Glutamatergic neuron (in vitro differentiated cells): ENCODE data around the gene CD300A. TPM values are rescaled to one million over a fixed set of nuclear protein-coding genes. Genes with fewer than 3 reads are reported as not detected.

Source experiments
- DNase-seq: peaks from one replicate; pipeline ENCODE4 v3.0.0; 2022
- H3K27ac Mint-ChIP-seq: one replicate; pipeline ENCODE4 v1.8.0; 2020; ENCODE audit warnings: mild to moderate bottlenecking, mixed read lengths, inconsistent platforms; ENCODE audit not compliant: unreplicated experiment
- H3K27me3 Mint-ChIP-seq: one replicate; pipeline ENCODE4 v1.8.0; 2020; ENCODE audit warnings: mild to moderate bottlenecking, moderate library complexity, mixed read lengths, inconsistent platforms; ENCODE audit not compliant: unreplicated experiment
- H3K36me3 Mint-ChIP-seq: one replicate; pipeline ENCODE4 v1.8.0; 2020; ENCODE audit warnings: mild to moderate bottlenecking, mixed read lengths, inconsistent platforms; ENCODE audit not compliant: unreplicated experiment
- H3K4me1 Mint-ChIP-seq: one replicate; pipeline ENCODE4 v1.8.0; 2020; ENCODE audit warnings: mild to moderate bottlenecking, low read depth, mixed read lengths, inconsistent platforms; ENCODE audit not compliant: unreplicated experiment
- H3K4me3 Mint-ChIP-seq: one replicate; pipeline ENCODE4 v1.8.0; 2020; ENCODE audit warnings: mild to moderate bottlenecking, mixed read lengths, inconsistent platforms; ENCODE audit not compliant: unreplicated experiment
- H3K9me3 Mint-ChIP-seq: one replicate; pipeline ENCODE4 v1.8.0; 2020; ENCODE audit warnings: mild to moderate bottlenecking, moderate library complexity, mixed read lengths, inconsistent platforms; ENCODE audit not compliant: unreplicated experiment
- total RNA-seq: library from RNA; stranded (reverse); fragmentation: NEBNext Ultra II Directional; extraction: Animal tissue kit (Norgen Biotek cat#: 25700); gene quantifications from one replicate; pipeline ENCODE4 v1.2.1, GENCODE V29; 2021; ENCODE audit not compliant: unreplicated experiment
- TF ChIP-seq, protein P1 (sequence below): fragments of 200-600 bp; sonication (generic); IDR thresholded peaks from one replicate; pipeline ENCODE4 v1.5.0; 2021; ENCODE audit not compliant: partially characterized antibody, unreplicated experiment

Gene CD300A
- total RNA-seq, 1 donor from 2014 or later: 0.25 TPM

DNA sequence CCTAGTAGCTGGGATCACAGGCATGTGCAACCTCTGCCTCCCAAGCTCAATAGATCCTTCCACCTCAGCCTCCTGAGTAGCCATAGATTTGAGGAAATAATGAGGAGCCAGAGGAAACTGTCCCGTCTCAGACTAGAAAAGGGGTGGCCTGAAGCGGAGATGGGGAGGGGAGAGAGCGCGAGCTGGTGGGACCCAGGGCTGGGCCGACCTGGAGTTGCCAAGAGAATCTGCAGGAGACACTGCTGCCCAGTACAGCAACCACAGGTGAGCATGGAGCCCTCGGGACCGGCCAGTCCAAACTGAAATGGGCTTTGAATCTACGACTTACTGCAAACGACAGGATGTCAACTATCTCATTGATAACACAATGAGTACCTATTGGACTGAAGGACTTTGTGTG lies 24.3 kb downstream of the CD300A start:
- Mint-ChIP-seq H3K9me3 (no peaks in the 10 kb centered on the region), H3K27ac (no peak overlapping the region), H3K27me3 (peaks cover 5% of the 10 kb centered on the region), H3K4me1 (peaks cover 4% of the 10 kb centered on the region), H3K36me3 (peaks cover 16% of the 10 kb centered on the region), H3K4me3 (no peak overlapping the region)
- TF ChIP-seq, protein P1, sequence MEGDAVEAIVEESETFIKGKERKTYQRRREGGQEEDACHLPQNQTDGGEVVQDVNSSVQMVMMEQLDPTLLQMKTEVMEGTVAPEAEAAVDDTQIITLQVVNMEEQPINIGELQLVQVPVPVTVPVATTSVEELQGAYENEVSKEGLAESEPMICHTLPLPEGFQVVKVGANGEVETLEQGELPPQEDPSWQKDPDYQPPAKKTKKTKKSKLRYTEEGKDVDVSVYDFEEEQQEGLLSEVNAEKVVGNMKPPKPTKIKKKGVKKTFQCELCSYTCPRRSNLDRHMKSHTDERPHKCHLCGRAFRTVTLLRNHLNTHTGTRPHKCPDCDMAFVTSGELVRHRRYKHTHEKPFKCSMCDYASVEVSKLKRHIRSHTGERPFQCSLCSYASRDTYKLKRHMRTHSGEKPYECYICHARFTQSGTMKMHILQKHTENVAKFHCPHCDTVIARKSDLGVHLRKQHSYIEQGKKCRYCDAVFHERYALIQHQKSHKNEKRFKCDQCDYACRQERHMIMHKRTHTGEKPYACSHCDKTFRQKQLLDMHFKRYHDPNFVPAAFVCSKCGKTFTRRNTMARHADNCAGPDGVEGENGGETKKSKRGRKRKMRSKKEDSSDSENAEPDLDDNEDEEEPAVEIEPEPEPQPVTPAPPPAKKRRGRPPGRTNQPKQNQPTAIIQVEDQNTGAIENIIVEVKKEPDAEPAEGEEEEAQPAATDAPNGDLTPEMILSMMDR: no peak
- DNase-seq: no peak

DNA sequence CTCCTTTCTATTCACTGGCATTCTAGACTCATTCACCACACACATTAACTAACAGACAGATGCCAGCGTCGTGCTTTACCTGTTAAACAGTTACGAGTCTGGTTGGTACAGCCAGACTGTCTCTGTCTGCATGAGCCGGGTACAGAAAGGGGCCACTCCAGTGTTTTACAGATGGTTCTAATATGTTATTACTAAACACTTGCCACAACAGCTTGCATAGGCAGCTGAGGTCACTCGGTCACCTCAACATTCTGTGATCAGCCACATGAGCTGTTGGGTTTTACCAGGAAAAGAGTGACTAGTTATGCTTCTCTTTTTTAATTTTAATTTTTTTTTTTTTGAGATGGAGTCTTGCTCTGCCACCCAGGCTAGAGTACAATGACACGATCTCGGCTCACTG lies 25.2 kb downstream of the CD300A start:
- H3K27ac Mint-ChIP-seq: no peak overlapping the region
- H3K36me3 Mint-ChIP-seq: peaks cover 16% of the 10 kb centered on the region
- TF ChIP-seq, protein P1: no peak
- peaks cover 4% of the 10 kb centered on the region for H3K27me3 Mint-ChIP-seq
- H3K4me1 Mint-ChIP-seq: peaks cover 4% of the 10 kb centered on the region
- H3K4me3 Mint-ChIP-seq: no peak overlapping the region
- no peak for DNase-seq
- H3K9me3 Mint-ChIP-seq: no peaks in the 10 kb centered on the region

DNA sequence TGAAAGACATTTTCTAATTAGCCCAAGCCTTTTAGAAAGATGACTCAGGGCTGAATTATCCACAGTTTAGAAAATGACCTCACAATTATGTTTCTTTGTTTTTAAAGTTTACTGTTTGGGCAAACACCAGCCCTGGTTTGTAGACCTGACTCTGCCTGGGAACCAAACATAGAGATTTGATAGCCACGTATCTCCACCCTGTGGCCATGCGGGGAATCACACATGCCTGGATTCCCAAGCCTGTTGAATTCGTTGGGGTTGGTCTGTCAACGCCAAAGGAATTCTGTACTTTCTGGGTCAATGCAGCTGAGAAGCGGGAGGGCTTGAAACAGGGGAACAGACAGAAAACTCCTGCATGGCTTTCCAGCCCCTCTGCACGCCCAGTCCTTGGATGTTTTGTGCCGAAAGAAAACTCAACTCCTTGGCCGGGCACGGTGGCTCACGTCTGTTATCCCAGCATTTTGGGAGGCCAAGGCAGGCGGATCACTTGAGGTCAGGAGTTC lies 26.9 kb downstream of the CD300A start:
- Mint-ChIP-seq H3K4me1 (peaks cover 4% of the 10 kb centered on the region), H3K9me3 (no peaks in the 10 kb centered on the region), H3K36me3 (peaks cover 9% of the 10 kb centered on the region), H3K4me3 (no peak overlapping the region), H3K27me3 (peaks cover 4% of the 10 kb centered on the region), H3K27ac (no peak overlapping the region)
- TF ChIP-seq, protein P1: peak; percentile 91
- peak; percentile 87 for DNase-seq

DNA sequence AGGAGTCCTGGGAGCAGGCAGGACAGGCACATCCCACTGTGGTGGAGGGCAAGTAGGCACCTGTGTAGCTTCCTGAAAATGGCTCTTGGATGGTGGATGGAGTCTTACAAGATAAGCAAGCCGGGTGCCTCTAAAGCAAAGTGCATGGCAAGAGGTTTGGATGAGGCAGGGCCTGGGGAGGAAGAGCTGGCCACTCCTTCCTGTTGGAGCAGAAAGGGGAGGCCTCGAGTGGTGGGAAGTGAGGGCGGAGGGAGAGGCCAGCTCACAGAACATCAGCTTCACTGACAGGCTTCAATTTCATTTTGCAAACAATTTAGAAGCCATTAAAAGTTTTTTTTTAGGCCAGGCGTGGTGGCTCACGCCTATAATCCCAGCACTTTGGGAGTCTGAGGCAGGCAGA lies 31.0 kb downstream of the CD300A start:
- H3K27me3 Mint-ChIP-seq: peaks cover 6% of the 10 kb centered on the region
- H3K4me1 Mint-ChIP-seq: peaks cover 2% of the 10 kb centered on the region
- no peak overlapping the region for H3K4me3 Mint-ChIP-seq
- no peaks in the 10 kb centered on the region for H3K36me3 Mint-ChIP-seq
- TF ChIP-seq, protein P1: no peak
- H3K27ac Mint-ChIP-seq: no peak overlapping the region
- no peaks in the 10 kb centered on the region for H3K9me3 Mint-ChIP-seq
- no peak for DNase-seq

DNA sequence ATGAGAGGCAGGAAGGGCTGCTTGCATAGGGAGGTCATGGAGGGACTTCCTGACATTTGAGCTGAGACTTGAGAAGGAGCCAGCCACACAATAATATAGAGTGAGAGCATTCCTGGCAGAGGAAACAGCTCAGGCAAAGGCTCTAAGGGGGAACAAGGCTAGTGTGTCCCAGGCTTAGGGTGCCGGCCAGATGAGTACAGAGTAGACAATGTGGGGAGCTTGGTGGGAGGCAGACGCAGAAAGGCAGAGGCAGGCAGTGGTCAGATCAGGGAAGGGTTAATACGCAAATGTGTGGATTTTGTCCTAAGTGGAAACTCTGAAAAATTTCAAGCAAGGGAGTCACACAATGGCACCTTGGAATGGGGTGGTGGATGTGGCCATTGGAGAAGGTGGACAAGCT lies 33.6 kb downstream of the CD300A start:
- no peak overlapping the region for H3K27ac Mint-ChIP-seq
- no peak for DNase-seq
- TF ChIP-seq, protein P1: no peak
- no peaks in the 10 kb centered on the region for H3K9me3 Mint-ChIP-seq
- no peaks in the 10 kb centered on the region for H3K4me1 Mint-ChIP-seq
- H3K36me3 Mint-ChIP-seq: no peaks in the 10 kb centered on the region
- peaks cover 2% of the 10 kb centered on the region for H3K27me3 Mint-ChIP-seq
- no peak overlapping the region for H3K4me3 Mint-ChIP-seq
